GM12801 (cell line): Measurements from ENCODE around the gene MANSC1.

Experiments used
- CTCF ChIP-seq: IDR thresholded peaks from one replicate; pipeline ENCODE4 v1.5.1; 2011; ENCODE audit warnings: control low read depth; ENCODE audit not compliant: insufficient read length; ENCODE audit errors: extremely low read depth

Gene MANSC1

GRCh38 chr12:12357719-12358461 lies 7.8 kb upstream of the MANSC1 start:
- TF ChIP-seq CTCF = no peak

GRCh38 chr12:12356896-12357718 lies 7.1 kb upstream of the MANSC1 start, which contains the start of gene BORCS5:
TSS of gene BORCS5 (plus strand) at chr12:12357078. CDS start at chr12:12357452, 374 bp downstream.
- TF ChIP-seq CTCF = no peak

- TF ChIP-seq CTCF = no peak
Observed at GRCh38 chr12:12356467-12356895, 6.4 kb upstream of the MANSC1 start.

GRCh38 chr12:12353807-12354206 lies 3.8 kb upstream of the MANSC1 start:
- no peak for TF ChIP-seq CTCF

GRCh38 chr12:12353276-12353675 lies 3.2 kb upstream of the MANSC1 start:
- TF ChIP-seq CTCF = no peak

- TF ChIP-seq CTCF = no peak
Observed at GRCh38 chr12:12350868-12351463, 924 bp upstream of the MANSC1 start.

- TF ChIP-seq CTCF = no peak
Observed at GRCh38 chr12:12338527-12339168, 11.4 kb downstream of the MANSC1 start.
